ENCODE results near the gene CALD1. TPM values are rescaled to one million over a fixed set of nuclear protein-coding genes. Genes with fewer than 3 reads are reported as not detected.

The CALD1 gene
- total RNA-seq, 4 donors from 2014 or later = 162 to 401 (median 226) TPM

DNA sequence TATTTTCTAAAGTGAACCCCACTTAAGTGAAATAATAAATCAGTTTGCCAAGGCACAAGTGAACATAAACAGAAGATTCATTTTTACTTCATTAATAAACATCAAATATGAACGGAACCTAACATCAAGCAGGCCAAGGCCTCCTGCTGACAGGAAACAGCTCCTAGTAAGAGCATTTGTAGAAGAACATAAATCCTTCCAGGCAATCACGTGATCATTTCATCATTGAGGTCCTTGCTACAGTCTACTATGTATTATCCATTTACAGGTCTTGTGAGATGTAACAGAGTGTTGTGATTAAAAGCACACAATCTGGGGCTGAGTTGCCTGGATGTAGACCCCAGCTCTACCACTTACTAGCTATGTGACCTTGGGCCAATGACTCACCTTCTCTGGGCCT, 70.6 kb downstream of the CALD1 start:
- Histone ChIP-seq H3K9me3 (no peaks in the 10 kb centered on the region), H3K27me3 (no peaks in the 10 kb centered on the region), H3K4me3 (no peak overlapping the region), H3K27ac (peak overlapping the region; percentile 60 to 75 (median 66)), H3K4me1 (peaks cover 19 to 56% (median 21%) of the 10 kb centered on the region in 4 donors), H3K36me3 (peaks cover 0 to 2% (median 0%) of the 10 kb centered on the region in 4 donors)
- DNase-seq = no peak
- intact Hi-C loops (cut with DNase I; ENCODE audit: low total_unique reads) = no loop called here
- no peak for TF ChIP-seq POLR2A (IDR thresholded peaks at IDR 0.05)
- peak; percentile 24 to 79 (median 58) for TF ChIP-seq POLR2AphosphoS5 (IDR thresholded peaks at IDR 0.05)
- in situ Hi-C loops (cut with MboI; ENCODE audit: low pct_ligation_motif_present in 1 of 4, low pct_unique_long_range_greater_than_20kb in 1 of 4, low sequenced_read_pairs in 3 of 4) = no loop called here
- WGBS, 2 donors (ENCODE audit: low coverage in 1 of 2) = 58 to 79% methylated on average over 2 of the region's 2 CpGs

DNA sequence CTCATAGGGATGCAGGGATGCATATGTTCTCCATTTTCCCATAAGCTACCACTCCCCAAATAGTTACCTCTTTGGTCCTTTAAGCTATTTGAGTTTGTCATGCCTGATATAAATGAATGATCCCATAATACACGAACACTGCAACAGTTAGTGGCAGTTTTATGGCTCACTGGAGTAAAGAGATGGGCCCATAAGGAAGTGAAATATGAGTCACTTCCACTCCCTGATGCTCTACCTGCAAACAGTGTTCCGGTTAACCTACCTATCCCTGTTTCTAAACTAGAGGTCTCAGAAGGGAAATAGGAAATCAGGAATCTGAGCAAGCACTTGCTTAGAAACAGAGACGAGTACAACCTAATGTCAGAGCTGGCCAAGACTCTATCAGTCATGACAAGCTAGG, 71.7 kb downstream of the CALD1 start:
- no peaks in the 10 kb centered on the region for H3K27me3 ChIP-seq
- WGBS, 2 donors (ENCODE audit: low coverage in 1 of 2) = 45% methylated on average over 3 of the region's 3 CpGs; no CpG with 5 or more reads in 1 of the 2 donors
- in situ Hi-C loops (cut with MboI; ENCODE audit: low pct_ligation_motif_present in 1 of 4, low pct_unique_long_range_greater_than_20kb in 1 of 4, low sequenced_read_pairs in 3 of 4) = no loop called here
- intact Hi-C loops (cut with DNase I; ENCODE audit: low total_unique reads) = no loop called here
- DNase-seq = no peak
- no peaks in the 10 kb centered on the region for H3K36me3 ChIP-seq
- TF ChIP-seq, protein P1, sequence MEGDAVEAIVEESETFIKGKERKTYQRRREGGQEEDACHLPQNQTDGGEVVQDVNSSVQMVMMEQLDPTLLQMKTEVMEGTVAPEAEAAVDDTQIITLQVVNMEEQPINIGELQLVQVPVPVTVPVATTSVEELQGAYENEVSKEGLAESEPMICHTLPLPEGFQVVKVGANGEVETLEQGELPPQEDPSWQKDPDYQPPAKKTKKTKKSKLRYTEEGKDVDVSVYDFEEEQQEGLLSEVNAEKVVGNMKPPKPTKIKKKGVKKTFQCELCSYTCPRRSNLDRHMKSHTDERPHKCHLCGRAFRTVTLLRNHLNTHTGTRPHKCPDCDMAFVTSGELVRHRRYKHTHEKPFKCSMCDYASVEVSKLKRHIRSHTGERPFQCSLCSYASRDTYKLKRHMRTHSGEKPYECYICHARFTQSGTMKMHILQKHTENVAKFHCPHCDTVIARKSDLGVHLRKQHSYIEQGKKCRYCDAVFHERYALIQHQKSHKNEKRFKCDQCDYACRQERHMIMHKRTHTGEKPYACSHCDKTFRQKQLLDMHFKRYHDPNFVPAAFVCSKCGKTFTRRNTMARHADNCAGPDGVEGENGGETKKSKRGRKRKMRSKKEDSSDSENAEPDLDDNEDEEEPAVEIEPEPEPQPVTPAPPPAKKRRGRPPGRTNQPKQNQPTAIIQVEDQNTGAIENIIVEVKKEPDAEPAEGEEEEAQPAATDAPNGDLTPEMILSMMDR (IDR thresholded peaks at IDR 0.05) = no peak
- TF ChIP-seq EP300 (IDR thresholded peaks at IDR 0.05; ENCODE audit: low read depth) (no peak), POLR2AphosphoS5 (IDR thresholded peaks at IDR 0.05) (no peak), POLR2A (IDR thresholded peaks at IDR 0.05) (no peak)
- no peaks in the 10 kb centered on the region for H3K9me3 ChIP-seq
- H3K4me1 ChIP-seq = peaks cover 18 to 64% (median 25%) of the 10 kb centered on the region in 4 donors
- H3K4me3 ChIP-seq = no peak overlapping the region
- peak overlapping the region; percentile 60 to 75 (median 66) for H3K27ac ChIP-seq

DNA sequence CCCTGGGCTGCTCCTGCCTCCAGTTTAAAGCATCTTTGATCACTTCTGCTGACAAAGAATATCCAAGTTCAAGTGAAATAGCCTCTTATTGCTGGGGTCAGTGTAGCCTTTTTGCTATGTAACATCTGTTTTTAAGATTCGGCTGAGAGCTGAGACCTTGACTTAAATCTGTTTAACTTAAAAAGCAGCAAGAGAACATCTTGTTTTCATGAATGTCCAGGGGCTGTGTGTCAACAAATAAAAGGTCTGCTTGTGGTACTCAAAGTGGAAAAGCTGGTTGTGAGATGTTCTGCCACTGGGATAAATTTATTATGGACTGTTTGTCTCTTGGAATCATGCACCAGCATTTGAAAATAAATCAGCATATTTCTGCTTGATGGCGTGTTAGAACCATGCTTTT, 73.2 kb downstream of the CALD1 start:
- H3K9me3 ChIP-seq = no peaks in the 10 kb centered on the region
- DNase-seq = no peak
- H3K4me3 ChIP-seq = no peak overlapping the region
- H3K4me1 ChIP-seq = peaks cover 17 to 65% (median 24%) of the 10 kb centered on the region in 4 donors
- H3K36me3 ChIP-seq = no peaks in the 10 kb centered on the region
- in situ Hi-C loops (cut with MboI; ENCODE audit: low pct_ligation_motif_present in 1 of 4, low pct_unique_long_range_greater_than_20kb in 1 of 4, low sequenced_read_pairs in 3 of 4) (no loop called here), intact Hi-C loops (cut with DNase I; ENCODE audit: low total_unique reads) (no loop called here)
- 65 to 71% methylated on average over 2 of the region's 2 CpGs for WGBS, 2 donors (ENCODE audit: low coverage in 1 of 2)
- H3K27me3 ChIP-seq = no peaks in the 10 kb centered on the region
- no peak for TF ChIP-seq EP300 (IDR thresholded peaks at IDR 0.05; ENCODE audit: low read depth)
- peak in 1 of 3 donors; percentile 23 for TF ChIP-seq POLR2AphosphoS5 (IDR thresholded peaks at IDR 0.05)
- H3K27ac ChIP-seq = peak overlapping the region; percentile 60 to 75 (median 66)

DNA sequence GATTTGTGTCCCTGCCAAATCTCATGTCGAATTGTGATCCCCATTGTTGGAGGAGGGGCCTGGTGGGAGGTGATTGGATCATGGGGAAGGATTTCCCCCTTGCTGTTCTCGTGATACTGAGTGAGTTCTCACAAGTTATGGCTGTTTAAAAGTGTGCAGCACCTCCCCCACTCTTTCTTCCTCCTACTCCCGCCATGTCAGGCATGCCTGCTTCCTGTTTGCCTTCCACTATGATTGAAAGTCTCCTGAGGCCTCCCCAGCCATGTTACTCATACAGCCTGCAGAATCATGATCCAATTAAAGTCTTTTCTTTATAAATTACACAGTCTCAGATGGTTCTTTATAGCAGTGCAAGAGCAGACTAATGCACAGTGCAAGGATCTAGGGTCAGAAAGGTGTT, 75.4 kb downstream of the CALD1 start:
- TF ChIP-seq POLR2AphosphoS5 (IDR thresholded peaks at IDR 0.05) = no peak
- TF ChIP-seq EP300 (IDR thresholded peaks at IDR 0.05; ENCODE audit: low read depth) = no peak
- TF ChIP-seq, protein P1 (IDR thresholded peaks at IDR 0.05) = no peak
- TF ChIP-seq POLR2A (IDR thresholded peaks at IDR 0.05) = no peak
- DNase-seq = no peak
- peaks cover 16 to 60% (median 25%) of the 10 kb centered on the region in 4 donors for H3K4me1 ChIP-seq
- in situ Hi-C loops (cut with MboI; ENCODE audit: low pct_ligation_motif_present in 1 of 4, low pct_unique_long_range_greater_than_20kb in 1 of 4, low sequenced_read_pairs in 3 of 4) (no loop called here), intact Hi-C loops (cut with DNase I; ENCODE audit: low total_unique reads) (no loop called here)
- H3K36me3 ChIP-seq = no peaks in the 10 kb centered on the region
- no peaks in the 10 kb centered on the region for H3K27me3 ChIP-seq
- no peak overlapping the region for H3K4me3 ChIP-seq
- peak overlapping the region; percentile 70 to 73 (median 72) for H3K27ac ChIP-seq
- 27 to 54% methylated on average over 2 to 3 of the region's 3 CpGs for WGBS, 2 donors (ENCODE audit: low coverage in 1 of 2)
- no peaks in the 10 kb centered on the region for H3K9me3 ChIP-seq

DNA sequence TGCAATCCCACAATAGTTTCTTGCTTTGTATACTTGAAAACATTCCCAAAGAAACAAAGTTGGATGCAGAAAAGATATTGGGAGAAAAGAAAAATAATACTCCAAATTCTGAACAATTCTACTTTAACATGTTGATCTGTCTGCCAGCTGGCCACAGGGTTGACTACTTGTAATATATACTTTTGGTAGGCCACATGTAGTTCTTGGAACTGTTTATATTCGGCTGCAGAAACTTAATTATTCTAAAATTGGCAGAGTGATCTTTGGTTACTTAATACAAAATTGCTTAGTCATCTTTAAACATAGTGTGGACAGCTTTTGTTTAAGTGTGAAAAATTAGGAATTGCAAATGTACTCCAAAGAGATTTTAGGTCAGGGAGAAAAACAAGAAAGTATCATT, 76.0 kb downstream of the CALD1 start:
- DNase-seq = no peak
- H3K9me3 ChIP-seq = no peaks in the 10 kb centered on the region
- TF ChIP-seq POLR2A (IDR thresholded peaks at IDR 0.05) = no peak
- peak in 1 of 3 donors; percentile 25 for TF ChIP-seq POLR2AphosphoS5 (IDR thresholded peaks at IDR 0.05)
- TF ChIP-seq EP300 (IDR thresholded peaks at IDR 0.05; ENCODE audit: low read depth) = no peak
- H3K4me1 ChIP-seq = peaks cover 16 to 58% (median 25%) of the 10 kb centered on the region in 4 donors
- peak overlapping the region; percentile 70 to 73 (median 72) for H3K27ac ChIP-seq
- 14 to 54% methylated on average over 1 of the region's 1 CpG for WGBS, 2 donors (ENCODE audit: low coverage in 1 of 2)
- no peaks in the 10 kb centered on the region for H3K36me3 ChIP-seq
- intact Hi-C loops (cut with DNase I; ENCODE audit: low total_unique reads) (no loop called here), in situ Hi-C loops (cut with MboI; ENCODE audit: low pct_ligation_motif_present in 1 of 4, low pct_unique_long_range_greater_than_20kb in 1 of 4, low sequenced_read_pairs in 3 of 4) (no loop called here)
- no peak overlapping the region for H3K4me3 ChIP-seq
- H3K27me3 ChIP-seq = no peaks in the 10 kb centered on the region
